OCI-LY7 (cell line): ENCODE results near the gene NXPE4. TPM values are rescaled to one million over a fixed set of nuclear protein-coding genes. Genes with fewer than 3 reads are reported as not detected.

ENCODE experiments used
- BruUV-seq: library from RNA; stranded (reverse); fragments of 400-500 nt; replicated peaks from 2 replicates; lab custom pipeline; 2021; lab: Mats Ljungman, UMichigan
- CTCF ChIA-PET: fragments of 300-600 bp; sonication (Branson Sonifier 250); formaldehyde crosslinking; loops from one replicate; lab custom pipeline; 2022; ENCODE audit warnings: antibody characterized with exemption; ENCODE audit not compliant: unreplicated experiment; lab: Charles Lee
- POLR2A ChIA-PET: fragments of 300-600 bp; sonication (Branson Sonifier 250); formaldehyde crosslinking; loops from one replicate; lab custom pipeline; 2022; ENCODE audit warnings: antibody characterized with exemption; lab: Charles Lee
- DNase-seq: peaks from one replicate; pipeline ENCODE4 v3.0.0-alpha.2; 2015; ENCODE audit warnings: low spot score
- H2AFZ ChIP-seq: fragments of 200-600 bp; sonication (generic), shearing (Covaris generic); 2 replicates; pipeline ENCODE4 v1.6.1; 2014; ENCODE audit warnings: mild to moderate bottlenecking, antibody characterized with exemption, low read length, moderate library complexity
- H3K27ac ChIP-seq: fragments of 200-600 bp; sonication (generic); 2 replicates; pipeline ENCODE4 v1.5.1; 2014; ENCODE audit warnings: mixed run types, low read depth, mild to moderate bottlenecking, moderate library complexity, low read length, inconsistent platforms; ENCODE audit not compliant: poor library complexity, severe bottlenecking
- H3K36me3 ChIP-seq: fragments of 200-600 bp; sonication (generic); 2 replicates; pipeline ENCODE4 v1.6.1; 2014; ENCODE audit warnings: mild to moderate bottlenecking, antibody characterized with exemption, low read length, moderate library complexity, mixed read lengths; ENCODE audit not compliant: insufficient read depth
- H3K4me1 ChIP-seq: fragments of 200-600 bp; sonication (generic); 2 replicates; pipeline ENCODE4 v1.5.1; 2014; ENCODE audit warnings: mild to moderate bottlenecking, low read length; ENCODE audit not compliant: insufficient read depth, poor library complexity, severe bottlenecking
- H3K4me2 ChIP-seq: fragments of 200-600 bp; sonication (generic); 2 replicates; pipeline ENCODE4 v1.6.1; 2014; ENCODE audit warnings: mild to moderate bottlenecking, low read length
- H3K4me3 ChIP-seq: fragments of 200-600 bp; sonication (generic); 2 replicates; pipeline ENCODE4 v1.5.1; 2014; ENCODE audit warnings: mild to moderate bottlenecking, low read depth, low read length; ENCODE audit not compliant: poor library complexity, severe bottlenecking
- H3K79me2 ChIP-seq: fragments of 200-600 bp; sonication (generic); 2 replicates; pipeline ENCODE4 v1.6.1; 2016; ENCODE audit warnings: low read depth, mild to moderate bottlenecking, low read length, moderate library complexity, mixed read lengths; ENCODE audit not compliant: insufficient read depth
- H3K9me2 ChIP-seq: fragments of 200-600 bp; sonication (generic); 2 replicates; pipeline ENCODE4 v1.6.1; 2016; ENCODE audit warnings: mild to moderate bottlenecking, low read length, mixed read lengths; ENCODE audit not compliant: insufficient read depth
- H3K9me3 ChIP-seq: fragments of 200-600 bp; sonication (generic); 2 replicates; pipeline ENCODE4 v1.6.1; 2014; ENCODE audit warnings: mild to moderate bottlenecking, mixed run types, low read length, mixed read lengths
- H4K20me1 ChIP-seq: fragments of 200-600 bp; sonication (generic); 2 replicates; pipeline ENCODE4 v1.6.1; 2014; ENCODE audit warnings: mild to moderate bottlenecking, antibody characterized with exemption, low read length, moderate library complexity, mixed read lengths; ENCODE audit not compliant: insufficient read depth
- CTCF ChIP-seq: fragments of 200-600 bp; sonication (generic); conservative IDR thresholded peaks from 2 replicates; pipeline ENCODE4 v1.5.1; 2014; ENCODE audit warnings: mild to moderate bottlenecking, antibody characterized with exemption, low read length, moderate library complexity, mixed read lengths
- EZH2phosphoT487 ChIP-seq: fragments of 200-600 bp; sonication (generic); IDR thresholded peaks from 2 replicates; pipeline ENCODE4 v1.6.1; 2018; ENCODE audit warnings: low read depth, borderline replicate concordance, mild to moderate bottlenecking, mixed run types, antibody characterized with exemption, low read length, moderate library complexity, mixed read lengths
- intact Hi-C: fragments of 100-400 bp; cut with micrococcal nuclease; formaldehyde crosslinking; loops from one replicate; pipeline ENCODE4 v1.10.0; 2022; ENCODE audit not compliant: unreplicated experiment
- total RNA-seq, 2 experiments: library from RNA; depleted of rRNA in 1 of 2; stranded (reverse); fragments of >200 nt in 1 of 2; shearing (Covaris generic) in 1 of 2; gene quantifications; 2 replicates each; pipeline ENCODE4 v1.2.3, GENCODE V29; 2014 to 2022

Gene NXPE4
- total RNA-seq, 2 experiments from 2014 or later, result not detected

DNA sequence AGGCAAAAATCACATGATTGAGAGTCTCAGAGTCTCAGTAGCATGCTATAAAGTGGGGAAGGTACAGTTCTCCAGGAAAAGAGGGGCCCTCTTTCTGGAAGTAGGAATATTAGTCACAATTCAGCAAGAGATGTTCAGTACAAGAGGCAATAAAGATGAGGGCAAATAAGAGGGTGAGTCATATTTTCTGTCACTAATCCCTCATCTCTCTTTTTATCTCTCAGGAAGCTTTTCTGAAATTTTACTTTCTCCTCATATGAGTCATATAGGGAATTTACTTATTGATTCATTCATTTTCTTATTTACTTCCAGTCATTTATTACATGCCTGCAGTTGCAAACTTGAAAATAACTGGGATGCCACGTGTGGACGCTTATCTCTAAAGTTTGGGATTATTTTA lies 32.5 kb downstream of the NXPE4 start:
- Histone ChIP-seq H3K79me2 (no peaks in the 10 kb centered on the region), H3K4me2 (no peak overlapping the region), H3K9me3 (no peaks in the 10 kb centered on the region), H4K20me1 (no peaks in the 10 kb centered on the region; the same call in 1 of the 2 replicates), H3K9me2 (no peaks in the 10 kb centered on the region), H3K36me3 (no peaks in the 10 kb centered on the region), H2AFZ (no peak overlapping the region), H3K27ac (no peak overlapping the region), H3K4me3 (no peak overlapping the region), H3K4me1 (no peaks in the 10 kb centered on the region)
- ChIA-PET CTCF (no interaction called here), POLR2A (interaction anchor here (0.5 kb wide), 1 partner anchor 292 kb away, joined by 3 read pairs; no protein-coding TSS in a partner anchor)
- intact Hi-C loops, result no loop called here
- TF ChIP-seq EZH2phosphoT487 (no peak), CTCF (no peak)
- no TSS peak for BruUV-seq
- DNase-seq, result no peak

DNA sequence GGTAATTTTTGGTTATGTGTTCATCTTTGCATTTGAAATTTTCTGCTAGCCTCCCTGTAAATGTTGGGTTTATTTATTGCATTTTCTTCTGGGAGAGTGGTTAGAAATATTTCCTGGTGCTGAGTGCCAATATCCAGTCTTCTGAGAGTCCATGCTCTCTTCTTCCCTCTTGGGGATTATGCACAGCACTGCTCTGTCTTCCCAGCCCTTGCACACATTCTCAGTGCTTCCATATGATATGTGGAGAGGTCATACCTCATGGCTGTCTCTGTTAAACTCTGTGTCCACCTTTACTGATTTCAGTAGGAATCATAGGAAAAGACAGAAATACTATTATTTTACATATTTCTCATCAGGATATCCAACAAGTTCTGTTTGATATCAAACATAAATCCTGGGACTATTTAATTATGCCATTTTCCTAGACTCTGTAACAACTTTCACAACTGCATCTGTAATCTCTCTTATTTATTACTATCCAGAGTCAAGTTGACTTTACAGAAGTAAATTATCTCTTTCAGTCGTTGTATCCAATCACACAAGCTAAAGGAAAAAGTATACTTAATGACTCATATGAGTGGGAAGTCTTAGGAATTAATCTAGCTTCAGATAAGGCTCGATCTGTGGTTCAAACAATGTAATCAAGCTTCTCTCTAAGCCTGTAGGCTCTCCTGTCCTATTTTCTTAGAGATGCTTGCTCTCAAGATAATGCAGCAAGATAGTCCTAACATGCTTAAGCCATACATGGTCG lies 33.2 kb downstream of the NXPE4 start:
- POLR2A ChIA-PET, result interaction anchor here (0.5 kb wide), 1 partner anchor 292 kb away, joined by 3 read pairs; no protein-coding TSS in a partner anchor
- no peaks in the 10 kb centered on the region for H3K36me3 ChIP-seq
- CTCF ChIA-PET, result no interaction called here
- H3K9me2 ChIP-seq, result no peaks in the 10 kb centered on the region
- H3K4me1 ChIP-seq, result no peaks in the 10 kb centered on the region
- no peak overlapping the region for H3K27ac ChIP-seq
- no peaks in the 10 kb centered on the region; the same call in 1 of the 2 replicates for H4K20me1 ChIP-seq
- H3K4me3 ChIP-seq, result no peak overlapping the region
- TF ChIP-seq CTCF (no peak), EZH2phosphoT487 (no peak)
- BruUV-seq, result no TSS peak
- intact Hi-C loops, result no loop called here
- H2AFZ ChIP-seq, result no peak overlapping the region
- H3K9me3 ChIP-seq, result no peaks in the 10 kb centered on the region
- no peak overlapping the region for H3K4me2 ChIP-seq
- no peaks in the 10 kb centered on the region for H3K79me2 ChIP-seq
- DNase-seq, result no peak
